Measurements from ENCODE around the gene OR10K2.

- TF ChIP-seq CTCF (IDR thresholded peaks at IDR 0.05) = no peak
- TF ChIP-seq POLR2A (IDR thresholded peaks at IDR 0.05) = no peak
These were observed at the start of gene OR10K2 for GRCh38 chr1:158426137-158426536.
